ACC112 (cell line): ENCODE data around the gene AKT1.

Experiments used
- H2AFZ ChIP-seq: fragments of 200-600 bp; sonication (generic); one replicate; pipeline ENCODE4 v1.6.0; 2017; ENCODE audit warnings: antibody characterized with exemption, low read length; ENCODE audit not compliant: unreplicated experiment
- H3K27ac ChIP-seq: fragments of 200-600 bp; sonication (generic); 2 replicates; pipeline ENCODE4 v1.5.1; 2014; ENCODE audit warnings: low read depth, mild to moderate bottlenecking, antibody characterized with exemption, low read length, moderate library complexity
- H3K27me3 ChIP-seq: fragments of 200-600 bp; sonication (generic); 2 replicates; pipeline ENCODE4 v1.6.1; 2014; ENCODE audit warnings: mild to moderate bottlenecking, antibody characterized with exemption, low read length, moderate library complexity, mixed read lengths; ENCODE audit not compliant: insufficient read depth
- H3K36me3 ChIP-seq: fragments of 200-600 bp; sonication (generic); 2 replicates; pipeline ENCODE4 v1.6.1; 2016; ENCODE audit warnings: mild to moderate bottlenecking, antibody characterized with exemption, low read length, moderate library complexity, mixed read lengths; ENCODE audit not compliant: insufficient read depth
- H3K4me1 ChIP-seq: fragments of 200-600 bp; sonication (generic); one replicate; pipeline ENCODE4 v1.6.1; 2016; ENCODE audit warnings: low read length, mixed read lengths; ENCODE audit not compliant: insufficient read depth, unreplicated experiment, control insufficient read depth
- H3K4me3 ChIP-seq: fragments of 200-600 bp; sonication (generic); 2 replicates; pipeline ENCODE4 v1.5.1; 2014; ENCODE audit warnings: mild to moderate bottlenecking, low read depth, low read length
- H3K79me2 ChIP-seq: fragments of 200-600 bp; sonication (generic); one replicate; pipeline ENCODE4 v1.6.0; 2016; ENCODE audit warnings: low read length; ENCODE audit not compliant: control insufficient read depth, unreplicated experiment, insufficient read depth

AKT1 gene

GRCh38 chr14:104769324-104770071, 26.1 kb downstream of the AKT1 start:
- H3K4me3 ChIP-seq = no peak overlapping the region
- H3K4me1 ChIP-seq = peaks cover 5% of the 10 kb centered on the region
- H3K27me3 ChIP-seq = no peaks in the 10 kb centered on the region
- H3K27ac ChIP-seq = no peak overlapping the region
- H3K36me3 ChIP-seq = peaks cover 34% of the 10 kb centered on the region; the same call in 1 of the 2 replicates
- H3K79me2 ChIP-seq = no peaks in the 10 kb centered on the region
- no peak overlapping the region for H2AFZ ChIP-seq

GRCh38 chr14:104768437-104769323, 26.9 kb downstream of the AKT1 start:
- Histone ChIP-seq H3K27ac (no peak overlapping the region), H3K4me3 (no peak overlapping the region), H3K4me1 (peaks cover 5% of the 10 kb centered on the region), H3K27me3 (no peaks in the 10 kb centered on the region), H2AFZ (no peak overlapping the region), H3K36me3 (peaks cover 34% of the 10 kb centered on the region; the same call in 1 of the 2 replicates), H3K79me2 (no peaks in the 10 kb centered on the region)

GRCh38 chr14:104767634-104767918, 28.0 kb downstream of the AKT1 start:
- peaks cover 5% of the 10 kb centered on the region for H3K4me1 ChIP-seq
- no peaks in the 10 kb centered on the region for H3K79me2 ChIP-seq
- H3K36me3 ChIP-seq = peaks cover 25% of the 10 kb centered on the region; the same call in 1 of the 2 replicates
- no peak overlapping the region for H3K27ac ChIP-seq
- H3K27me3 ChIP-seq = no peaks in the 10 kb centered on the region
- no peak overlapping the region for H2AFZ ChIP-seq
- H3K4me3 ChIP-seq = no peak overlapping the region

GRCh38 chr14:104766863-104767633, 28.5 kb downstream of the AKT1 start:
- Histone ChIP-seq H3K27me3 (no peaks in the 10 kb centered on the region), H3K36me3 (peaks cover 24% of the 10 kb centered on the region; the same call in 1 of the 2 replicates), H3K27ac (no peak overlapping the region), H2AFZ (no peak overlapping the region), H3K79me2 (no peaks in the 10 kb centered on the region), H3K4me1 (peaks cover 5% of the 10 kb centered on the region), H3K4me3 (no peak overlapping the region)

- Histone ChIP-seq H2AFZ (no peak overlapping the region), H3K79me2 (no peaks in the 10 kb centered on the region), H3K4me1 (peaks cover 5% of the 10 kb centered on the region), H3K36me3 (peaks cover 21% of the 10 kb centered on the region; the same call in 1 of the 2 replicates), H3K4me3 (no peak overlapping the region), H3K27ac (no peak overlapping the region), H3K27me3 (no peaks in the 10 kb centered on the region)
Measured at GRCh38 chr14:104766256-104766862, 29.2 kb downstream of the AKT1 start.

GRCh38 chr14:104765517-104765916, 30.0 kb downstream of the AKT1 start:
- H3K4me1 ChIP-seq = peaks cover 5% of the 10 kb centered on the region
- H3K79me2 ChIP-seq = no peaks in the 10 kb centered on the region
- H3K36me3 ChIP-seq = peaks cover 13% of the 10 kb centered on the region; the same call in 1 of the 2 replicates
- no peak overlapping the region for H3K27ac ChIP-seq
- H3K27me3 ChIP-seq = no peaks in the 10 kb centered on the region
- H2AFZ ChIP-seq = no peak overlapping the region
- no peak overlapping the region for H3K4me3 ChIP-seq

- peaks cover 15% of the 10 kb centered on the region; the same call in 1 of the 2 replicates for H3K36me3 ChIP-seq
- no peak overlapping the region for H3K27ac ChIP-seq
- H3K79me2 ChIP-seq = peaks cover 48% of the 10 kb centered on the region
- no peaks in the 10 kb centered on the region for H3K27me3 ChIP-seq
- no peak overlapping the region for H3K4me3 ChIP-seq
- H3K4me1 ChIP-seq = peaks cover 4% of the 10 kb centered on the region
- no peak overlapping the region for H2AFZ ChIP-seq
Measured at GRCh38 chr14:104758981-104759969, 36.3 kb downstream of the AKT1 start.

- Histone ChIP-seq H2AFZ (no peak overlapping the region), H3K4me1 (peaks cover 8% of the 10 kb centered on the region), H3K27ac (no peak overlapping the region), H3K79me2 (peaks cover 62% of the 10 kb centered on the region), H3K27me3 (no peaks in the 10 kb centered on the region), H3K4me3 (no peak overlapping the region), H3K36me3 (peaks cover 15% of the 10 kb centered on the region; the same call in 1 of the 2 replicates)
Measured at GRCh38 chr14:104757681-104758392, 37.7 kb downstream of the AKT1 start.

- H3K36me3 ChIP-seq = peaks cover 13% of the 10 kb centered on the region; the same call in 1 of the 2 replicates
- H3K4me1 ChIP-seq = peaks cover 8% of the 10 kb centered on the region
- H3K79me2 ChIP-seq = peaks cover 62% of the 10 kb centered on the region
- H3K4me3 ChIP-seq = no peak overlapping the region
- H3K27ac ChIP-seq = no peak overlapping the region
- no peak overlapping the region for H2AFZ ChIP-seq
- no peaks in the 10 kb centered on the region for H3K27me3 ChIP-seq
Measured at GRCh38 chr14:104757238-104757585, 38.3 kb downstream of the AKT1 start.
